Panc1 (cell line): Measurements from ENCODE around the gene RTL1. TPM values are rescaled to one million over a fixed set of nuclear protein-coding genes. Genes with fewer than 3 reads are reported as not detected.

Experiments used
- ATAC-seq: fragments of 200-7000 bp; cut with Tn5 transposase; 2 replicates; pipeline ENCODE4 v1.9.1; 2020; ENCODE audit warnings: mild to moderate bottlenecking, moderate library complexity
- BruUV-seq: library from RNA; stranded (reverse); fragments of 400-500 nt; replicated peaks from 2 replicates; lab custom pipeline; 2021; lab: Mats Ljungman, UMichigan
- CTCF ChIA-PET: fragments of 300-600 bp; sonication (Branson Sonifier 250); formaldehyde crosslinking; loops from one replicate; lab custom pipeline; 2022; ENCODE audit warnings: antibody characterized with exemption; lab: Charles Lee
- POLR2A ChIA-PET: fragments of 300-600 bp; sonication (Branson Sonifier 250); formaldehyde crosslinking; loops from one replicate; lab custom pipeline; 2022; ENCODE audit warnings: antibody characterized with exemption; lab: Charles Lee
- DNase-seq: peaks from one replicate; pipeline ENCODE4 v3.0.0-alpha.2; 2010; ENCODE audit warnings: low read depth, low spot score
- H3K27ac ChIP-seq: 2 replicates; pipeline ENCODE4 v1.5.1; 2011; ENCODE audit warnings: mild to moderate bottlenecking, low read length, inconsistent platforms
- H3K27me3 ChIP-seq: fragments of 200-500 bp; sonication (Bioruptor generic); 2 replicates; pipeline ENCODE4 v1.6.0; 2014; ENCODE audit warnings: low read length, inconsistent platforms; ENCODE audit not compliant: control insufficient read depth, insufficient read depth
- H3K36me3 ChIP-seq: fragments of 200-500 bp; sonication (Bioruptor generic); 2 replicates; pipeline ENCODE4 v1.5.1; 2014; ENCODE audit warnings: inconsistent platforms, mild to moderate bottlenecking, low read length, moderate library complexity; ENCODE audit not compliant: control insufficient read depth, insufficient read depth
- H3K4me1 ChIP-seq: 2 replicates; pipeline ENCODE4 v1.5.1; 2011; ENCODE audit warnings: inconsistent platforms, mild to moderate bottlenecking, low read length, moderate library complexity; ENCODE audit not compliant: control insufficient read depth, insufficient read depth
- H3K4me3 ChIP-seq, 2 experiments: 2 replicates each; pipeline ENCODE4 v1.5.1; 2011 to 2012; ENCODE audit warnings: low read depth in 2 of 2, low read length in 2 of 2, mild to moderate bottlenecking in 2 of 2, inconsistent platforms in 1 of 2, moderate library complexity in 1 of 2
- H3K9me3 ChIP-seq: fragments of 200-500 bp; sonication (Bioruptor generic); 2 replicates; pipeline ENCODE4 v1.5.1; 2014; ENCODE audit warnings: low read depth, mild to moderate bottlenecking, inconsistent platforms, low read length, moderate library complexity; ENCODE audit not compliant: control insufficient read depth, insufficient read depth
- POLR2AphosphoS5 ChIP-seq: IDR thresholded peaks from 2 replicates; pipeline ENCODE4 v1.6.1; 2012; ENCODE audit warnings: mild to moderate bottlenecking, low read depth, low read length, moderate library complexity
- REST ChIP-seq, 2 experiments: IDR thresholded peaks; 2 replicates each; pipeline ENCODE4 v1.6.1; 2011 to 2012; ENCODE audit warnings: low read depth in 2 of 2, control low read depth in 1 of 2, low read length in 1 of 2, mild to moderate bottlenecking in 1 of 2, moderate library complexity in 1 of 2; ENCODE audit not compliant: insufficient read depth in 1 of 2
- SIN3A ChIP-seq: IDR thresholded peaks from 2 replicates; pipeline ENCODE4 v1.6.1; 2012; ENCODE audit warnings: low read depth, mild to moderate bottlenecking, low read length, moderate library complexity, borderline replicate concordance; ENCODE audit not compliant: insufficient read depth
- TCF7L2 ChIP-seq: IDR thresholded peaks from 2 replicates; pipeline ENCODE4 v1.6.1; 2011; ENCODE audit warnings: mild to moderate bottlenecking, low read depth, low read length, inconsistent platforms
- in situ Hi-C: cut with HindIII; loops from 2 replicates; pipeline ENCODE4 v1.10.0; 2016; ENCODE audit warnings: low sequenced_read_pairs, low pct_unique_long_range_greater_than_20kb
- intact Hi-C: fragments of 100-400 bp; cut with micrococcal nuclease; formaldehyde crosslinking; loops from one replicate; pipeline ENCODE4 v1.10.0; 2022; ENCODE audit not compliant: unreplicated experiment
- total RNA-seq: library from RNA; stranded (reverse); gene quantifications from one replicate; pipeline ENCODE4 v1.2.1, GENCODE V29; 2021; ENCODE audit not compliant: unreplicated experiment
- TF ChIP-seq, protein P1 (sequence below): fragments of 450-650 bp; IDR thresholded peaks from 2 replicates; pipeline ENCODE4 v1.5.1; 2017; ENCODE audit warnings: mild to moderate bottlenecking

The RTL1 gene
- total RNA-seq, 1 experiment from 2014 or later, result not detected

DNA sequence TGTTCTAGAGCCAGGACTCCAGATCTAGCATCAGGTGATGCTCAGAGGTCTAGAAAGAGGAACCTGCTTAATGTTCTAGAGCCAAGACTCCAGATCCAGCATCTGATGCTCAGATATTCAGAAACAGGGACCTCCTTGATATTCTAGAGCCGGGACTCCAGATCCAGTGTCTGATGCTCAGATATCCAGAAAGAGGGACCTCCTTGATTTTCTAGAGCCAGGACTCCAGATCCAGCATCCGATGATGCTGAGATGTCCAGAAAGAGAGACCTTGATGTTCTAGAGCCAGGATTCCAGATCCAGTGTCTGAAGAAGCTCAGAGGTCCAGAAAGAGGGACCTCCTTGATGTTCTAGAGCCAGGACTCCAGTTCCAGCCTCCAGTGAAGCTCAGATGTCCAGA is 40.7 kb downstream of the RTL1 start:
- in situ Hi-C loops, result no loop called here
- POLR2A ChIA-PET, result no interaction called here

DNA sequence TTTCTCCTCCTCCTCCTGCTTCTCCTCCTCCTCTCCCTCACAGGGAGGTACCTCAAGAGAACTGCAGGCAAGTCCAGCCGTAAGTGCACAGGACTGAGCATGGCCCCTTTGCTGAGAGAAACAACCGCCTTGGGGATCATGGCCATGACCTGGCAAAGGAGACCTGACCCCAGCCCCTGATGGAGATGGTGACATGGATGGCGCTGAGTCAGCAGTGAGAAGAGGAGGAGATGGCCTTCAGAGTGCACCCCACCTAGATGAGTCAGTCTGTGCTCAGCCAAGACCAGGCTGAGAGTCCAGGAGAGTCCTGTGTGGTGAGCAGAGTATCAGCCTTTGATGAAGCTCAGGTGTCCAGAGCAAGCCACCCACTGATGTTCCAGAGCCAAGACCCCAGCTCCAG is 41.2 kb downstream of the RTL1 start:
- BruUV-seq, result no TSS peak
- POLR2A ChIA-PET, result no interaction called here
- in situ Hi-C loops (no loop called here), intact Hi-C loops (no loop called here)
- H3K27ac ChIP-seq, result no peak overlapping the region
- H3K4me3 ChIP-seq, result no peak overlapping the region
- DNase-seq (no peak), ATAC-seq (no peak)
- TF ChIP-seq SIN3A, result no peak
- no peak for TF ChIP-seq TCF7L2
- no peaks in the 10 kb centered on the region for H3K36me3 ChIP-seq
- CTCF ChIA-PET, result no interaction called here
- no peaks in the 10 kb centered on the region for H3K27me3 ChIP-seq
- H3K4me1 ChIP-seq, result no peaks in the 10 kb centered on the region
- no peaks in the 10 kb centered on the region for H3K9me3 ChIP-seq

More for the DNA sequence above, 40.7 kb downstream of the RTL1 start:
- Histone ChIP-seq H3K4me3 (no peak overlapping the region), H3K27ac (no peak overlapping the region), H3K27me3 (no peaks in the 10 kb centered on the region), H3K9me3 (no peaks in the 10 kb centered on the region), H3K4me1 (no peaks in the 10 kb centered on the region), H3K36me3 (no peaks in the 10 kb centered on the region)
- no peak for ATAC-seq
- BruUV-seq, result no TSS peak
- CTCF ChIA-PET, result no interaction called here
- TF ChIP-seq SIN3A (no peak), POLR2AphosphoS5 (no peak), REST (IDR thresholded peaks at IDR 0.05; ENCODE audit: insufficient read depth in 1 of 2, low read depth in 2 of 2, low read length in 1 of 2) (no peak), TCF7L2 (no peak)
- TF ChIP-seq, protein P1, sequence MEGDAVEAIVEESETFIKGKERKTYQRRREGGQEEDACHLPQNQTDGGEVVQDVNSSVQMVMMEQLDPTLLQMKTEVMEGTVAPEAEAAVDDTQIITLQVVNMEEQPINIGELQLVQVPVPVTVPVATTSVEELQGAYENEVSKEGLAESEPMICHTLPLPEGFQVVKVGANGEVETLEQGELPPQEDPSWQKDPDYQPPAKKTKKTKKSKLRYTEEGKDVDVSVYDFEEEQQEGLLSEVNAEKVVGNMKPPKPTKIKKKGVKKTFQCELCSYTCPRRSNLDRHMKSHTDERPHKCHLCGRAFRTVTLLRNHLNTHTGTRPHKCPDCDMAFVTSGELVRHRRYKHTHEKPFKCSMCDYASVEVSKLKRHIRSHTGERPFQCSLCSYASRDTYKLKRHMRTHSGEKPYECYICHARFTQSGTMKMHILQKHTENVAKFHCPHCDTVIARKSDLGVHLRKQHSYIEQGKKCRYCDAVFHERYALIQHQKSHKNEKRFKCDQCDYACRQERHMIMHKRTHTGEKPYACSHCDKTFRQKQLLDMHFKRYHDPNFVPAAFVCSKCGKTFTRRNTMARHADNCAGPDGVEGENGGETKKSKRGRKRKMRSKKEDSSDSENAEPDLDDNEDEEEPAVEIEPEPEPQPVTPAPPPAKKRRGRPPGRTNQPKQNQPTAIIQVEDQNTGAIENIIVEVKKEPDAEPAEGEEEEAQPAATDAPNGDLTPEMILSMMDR, result no peak
- intact Hi-C loops, result no loop called here
- no peak for DNase-seq

- no peaks in the 10 kb centered on the region for H3K36me3 ChIP-seq
- no TSS peak for BruUV-seq
Observed at GRCh38 chr14:100861937-100862247, 41.6 kb downstream of the RTL1 start.

More at GRCh38 chr14:100861937-100862247, 41.6 kb downstream of the RTL1 start:
- ChIA-PET POLR2A (no interaction called here), CTCF (no interaction called here)
- Histone ChIP-seq H3K27ac (no peak overlapping the region), H3K4me1 (no peaks in the 10 kb centered on the region), H3K27me3 (no peaks in the 10 kb centered on the region), H3K4me3 (no peak overlapping the region), H3K9me3 (no peaks in the 10 kb centered on the region)
- intact Hi-C loops, result no loop called here
- TF ChIP-seq, protein P1, result no peak
- no peak for TF ChIP-seq TCF7L2
- no peak for TF ChIP-seq POLR2AphosphoS5
- no peak for TF ChIP-seq REST (IDR thresholded peaks at IDR 0.05; ENCODE audit: insufficient read depth in 1 of 2, low read depth in 2 of 2, low read length in 1 of 2)
- TF ChIP-seq SIN3A, result no peak
- in situ Hi-C loops, result no loop called here
- DNase-seq (no peak), ATAC-seq (no peak)
